ENCODE results near the gene RAB8A.

Gene RAB8A

DNA sequence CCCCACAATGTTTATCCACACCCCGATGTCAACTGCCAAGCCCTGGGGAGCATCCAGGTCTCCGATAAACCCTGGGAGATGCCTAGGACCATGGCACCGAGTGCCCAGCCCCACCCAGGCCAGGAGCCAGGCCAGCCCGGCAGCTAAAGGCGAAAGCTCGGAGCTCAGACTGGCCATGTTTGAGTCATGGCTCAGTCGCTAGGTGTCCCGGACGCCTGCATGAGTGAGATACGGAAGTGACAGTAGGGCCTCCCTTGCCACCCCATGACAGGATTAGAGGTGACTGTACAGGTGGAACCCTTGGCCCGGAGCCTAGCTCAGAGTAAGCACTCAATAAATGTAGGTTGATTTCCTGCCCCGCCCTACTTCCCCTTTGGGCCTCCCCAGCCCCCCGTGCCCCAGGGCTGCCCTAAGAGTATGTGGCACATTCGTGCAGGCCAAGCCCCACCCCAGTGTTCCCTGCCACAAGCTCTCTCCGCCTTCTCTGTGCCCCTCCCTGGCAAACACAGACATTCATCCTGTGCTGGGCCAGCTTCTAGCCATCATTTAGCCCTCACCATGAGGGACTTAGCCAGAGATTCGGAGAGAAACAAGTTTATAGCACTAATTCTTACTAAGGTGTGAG lies 41.2 kb upstream of the RAB8A start:
- TF ChIP-seq, protein P1, sequence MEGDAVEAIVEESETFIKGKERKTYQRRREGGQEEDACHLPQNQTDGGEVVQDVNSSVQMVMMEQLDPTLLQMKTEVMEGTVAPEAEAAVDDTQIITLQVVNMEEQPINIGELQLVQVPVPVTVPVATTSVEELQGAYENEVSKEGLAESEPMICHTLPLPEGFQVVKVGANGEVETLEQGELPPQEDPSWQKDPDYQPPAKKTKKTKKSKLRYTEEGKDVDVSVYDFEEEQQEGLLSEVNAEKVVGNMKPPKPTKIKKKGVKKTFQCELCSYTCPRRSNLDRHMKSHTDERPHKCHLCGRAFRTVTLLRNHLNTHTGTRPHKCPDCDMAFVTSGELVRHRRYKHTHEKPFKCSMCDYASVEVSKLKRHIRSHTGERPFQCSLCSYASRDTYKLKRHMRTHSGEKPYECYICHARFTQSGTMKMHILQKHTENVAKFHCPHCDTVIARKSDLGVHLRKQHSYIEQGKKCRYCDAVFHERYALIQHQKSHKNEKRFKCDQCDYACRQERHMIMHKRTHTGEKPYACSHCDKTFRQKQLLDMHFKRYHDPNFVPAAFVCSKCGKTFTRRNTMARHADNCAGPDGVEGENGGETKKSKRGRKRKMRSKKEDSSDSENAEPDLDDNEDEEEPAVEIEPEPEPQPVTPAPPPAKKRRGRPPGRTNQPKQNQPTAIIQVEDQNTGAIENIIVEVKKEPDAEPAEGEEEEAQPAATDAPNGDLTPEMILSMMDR (IDR thresholded peaks at IDR 0.05; ENCODE audit: poor library complexity, severe bottlenecking), result no peak
- Histone ChIP-seq H3K27me3 (ENCODE audit: insufficient read depth, poor library complexity, severe bottlenecking) (no peaks in the 10 kb centered on the region), H3K4me3 (ENCODE audit: severe bottlenecking) (peak overlapping the region; percentile 79), H3K9me3 (ENCODE audit: severe bottlenecking) (no peaks in the 10 kb centered on the region), H3K36me3 (ENCODE audit: low read depth) (peaks cover 31% of the 10 kb centered on the region), H3K4me1 (ENCODE audit: insufficient read depth, poor library complexity, severe bottlenecking) (peaks cover 18% of the 10 kb centered on the region), H3K27ac (ENCODE audit: poor library complexity, severe bottlenecking) (peak overlapping the region; percentile 84)
- ATAC-seq (ENCODE audit: low read depth) (peak; percentile 52), DNase-seq (ENCODE audit: low spot score) (peak; percentile 93)

- peak overlapping the region; percentile 84 for H3K27ac ChIP-seq (ENCODE audit: poor library complexity, severe bottlenecking)
- H3K9me3 ChIP-seq (ENCODE audit: severe bottlenecking), result no peaks in the 10 kb centered on the region
- H3K4me3 ChIP-seq (ENCODE audit: severe bottlenecking), result no peak overlapping the region
- peaks cover 18% of the 10 kb centered on the region for H3K4me1 ChIP-seq (ENCODE audit: insufficient read depth, poor library complexity, severe bottlenecking)
- no peak for ATAC-seq (ENCODE audit: low read depth)
- no peak for DNase-seq (ENCODE audit: low spot score)
- TF ChIP-seq, protein P1 (IDR thresholded peaks at IDR 0.05; ENCODE audit: poor library complexity, severe bottlenecking), result no peak
- peaks cover 31% of the 10 kb centered on the region for H3K36me3 ChIP-seq (ENCODE audit: low read depth)
- no peaks in the 10 kb centered on the region for H3K27me3 ChIP-seq (ENCODE audit: insufficient read depth, poor library complexity, severe bottlenecking)
Observed at GRCh38 chr19:16071072-16071691, 40.5 kb upstream of the RAB8A start.

- no peak for DNase-seq (ENCODE audit: low spot score)
- Histone ChIP-seq H3K27ac (ENCODE audit: poor library complexity, severe bottlenecking) (peak overlapping the region; percentile 99), H3K36me3 (ENCODE audit: low read depth) (peaks cover 43% of the 10 kb centered on the region), H3K9me3 (ENCODE audit: severe bottlenecking) (no peaks in the 10 kb centered on the region), H3K4me3 (ENCODE audit: severe bottlenecking) (no peak overlapping the region), H3K4me1 (ENCODE audit: insufficient read depth, poor library complexity, severe bottlenecking) (peaks cover 23% of the 10 kb centered on the region), H3K27me3 (ENCODE audit: insufficient read depth, poor library complexity, severe bottlenecking) (no peaks in the 10 kb centered on the region)
- no peak for ATAC-seq (ENCODE audit: low read depth)
- TF ChIP-seq, protein P1 (IDR thresholded peaks at IDR 0.05; ENCODE audit: poor library complexity, severe bottlenecking), result no peak
Observed at GRCh38 chr19:16073481-16073880, 38.2 kb upstream of the RAB8A start.

DNA sequence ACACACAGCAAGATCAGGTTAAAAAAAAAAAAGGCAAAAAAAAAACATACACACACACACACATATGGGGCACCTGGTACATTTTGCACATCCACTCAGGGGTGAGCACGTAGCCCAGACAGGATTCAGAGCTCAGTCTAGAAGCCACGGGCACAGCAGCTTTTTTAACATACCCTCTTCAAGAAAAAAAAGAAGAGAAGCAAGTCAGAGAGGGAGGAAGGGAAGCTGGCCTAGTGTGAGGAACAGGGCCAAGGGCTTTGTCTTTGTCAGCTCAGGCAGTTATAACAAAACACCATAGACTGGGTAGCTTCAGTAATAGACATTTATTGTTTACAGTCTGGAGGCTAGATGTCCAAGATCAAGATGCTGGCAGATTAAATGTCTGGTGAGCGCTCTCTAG lies 37.7 kb upstream of the RAB8A start:
- no peak for ATAC-seq (ENCODE audit: low read depth)
- DNase-seq (ENCODE audit: low spot score), result no peak
- Histone ChIP-seq H3K9me3 (ENCODE audit: severe bottlenecking) (no peaks in the 10 kb centered on the region), H3K4me3 (ENCODE audit: severe bottlenecking) (no peak overlapping the region), H3K4me1 (ENCODE audit: insufficient read depth, poor library complexity, severe bottlenecking) (peaks cover 23% of the 10 kb centered on the region), H3K36me3 (ENCODE audit: low read depth) (peaks cover 41% of the 10 kb centered on the region), H3K27ac (ENCODE audit: poor library complexity, severe bottlenecking) (peak overlapping the region; percentile 99), H3K27me3 (ENCODE audit: insufficient read depth, poor library complexity, severe bottlenecking) (no peaks in the 10 kb centered on the region)
- TF ChIP-seq, protein P1 (IDR thresholded peaks at IDR 0.05; ENCODE audit: poor library complexity, severe bottlenecking), result no peak
